HuH-7.5 (cell line): Measurements from ENCODE around the gene ETV1.

ENCODE experiments used
- DNase-seq: peaks from one replicate; pipeline ENCODE4 v3.0.0; 2011; ENCODE audit warnings: low spot score

Gene ETV1

DNA sequence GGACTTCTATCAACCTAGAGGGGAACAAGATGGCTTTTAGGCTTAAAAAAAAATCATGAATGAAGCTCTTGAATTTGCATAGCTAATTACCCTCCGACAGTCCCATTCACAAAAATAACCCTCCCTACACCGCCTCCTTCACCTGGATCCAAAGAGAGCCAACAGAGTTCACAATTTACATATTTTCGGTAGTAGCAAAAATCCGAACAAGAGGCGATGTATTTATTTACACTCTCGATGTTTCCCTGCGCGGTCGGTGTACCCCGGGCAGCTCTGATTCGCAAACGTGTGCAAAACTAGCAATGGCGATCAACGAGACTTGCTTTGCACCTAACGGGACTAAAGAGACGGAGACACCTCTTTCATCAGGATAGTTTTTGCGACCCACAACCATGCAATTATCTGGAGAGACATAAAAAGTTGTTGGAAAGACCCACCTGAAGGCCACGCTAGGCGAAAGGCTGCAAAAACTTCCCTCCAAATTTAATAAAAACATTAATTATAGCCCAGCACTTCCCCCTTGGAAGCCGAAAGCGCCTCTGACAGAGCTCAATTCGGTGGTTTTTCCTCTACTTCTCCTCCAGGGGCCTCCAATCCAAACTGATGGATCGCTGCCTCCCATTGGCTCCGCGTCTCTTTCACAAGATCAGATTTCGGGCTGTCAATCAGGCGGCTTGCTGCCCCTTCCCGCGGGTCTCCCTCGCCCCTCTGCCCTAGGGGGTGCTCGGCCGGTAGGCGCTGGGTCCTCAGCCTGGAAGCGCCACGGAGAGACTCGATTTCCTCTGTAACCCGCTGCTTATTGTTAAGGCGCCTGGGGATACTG lies at the start of gene ETV1:
Gene ETV1 (minus strand): TSS at position 541 of the 823 bp plus-strand sequence. CDS start 614 bp downstream, outside the sequence.
- DNase-seq: peak; percentile 51

DNA sequence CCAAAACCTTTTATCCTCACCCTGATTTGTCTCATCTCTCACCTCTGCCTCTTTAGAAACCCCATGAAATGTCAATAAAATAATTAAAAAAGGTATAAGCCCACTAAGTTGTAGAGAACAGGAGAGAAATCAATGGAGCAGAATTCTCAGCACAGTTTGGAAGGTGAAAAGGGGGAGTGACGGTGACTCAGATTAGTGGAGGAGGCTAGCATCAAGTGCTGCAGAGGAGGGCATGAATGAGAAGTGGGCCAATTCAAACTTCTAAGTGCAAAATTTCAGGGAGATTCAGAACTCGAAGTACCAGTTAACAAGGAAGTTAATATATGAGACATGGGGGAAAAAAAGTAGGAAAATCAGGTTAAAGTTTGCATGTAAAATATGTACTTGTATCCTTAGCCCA lies 34.9 kb upstream of the ETV1 start:
- no peak for DNase-seq

DNA sequence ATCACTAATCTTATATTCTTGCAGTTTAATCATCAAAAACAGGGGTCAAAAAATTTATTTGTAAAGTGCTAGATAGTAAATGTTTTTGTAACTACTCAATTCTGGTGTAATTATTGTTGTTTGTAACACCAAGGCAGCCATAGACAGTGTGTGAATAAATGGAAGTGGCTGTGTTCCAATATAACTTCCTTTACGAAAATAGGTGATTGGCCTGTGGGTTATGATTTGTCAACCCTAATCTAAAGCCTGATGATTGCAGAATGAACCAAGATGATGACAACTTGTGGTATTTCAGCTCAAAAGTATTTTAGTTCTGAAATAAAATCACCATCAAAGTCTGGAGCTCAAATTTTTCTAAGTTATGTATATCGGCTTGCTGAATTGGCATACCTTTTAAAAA lies 34.4 kb upstream of the ETV1 start:
- DNase-seq: no peak

DNA sequence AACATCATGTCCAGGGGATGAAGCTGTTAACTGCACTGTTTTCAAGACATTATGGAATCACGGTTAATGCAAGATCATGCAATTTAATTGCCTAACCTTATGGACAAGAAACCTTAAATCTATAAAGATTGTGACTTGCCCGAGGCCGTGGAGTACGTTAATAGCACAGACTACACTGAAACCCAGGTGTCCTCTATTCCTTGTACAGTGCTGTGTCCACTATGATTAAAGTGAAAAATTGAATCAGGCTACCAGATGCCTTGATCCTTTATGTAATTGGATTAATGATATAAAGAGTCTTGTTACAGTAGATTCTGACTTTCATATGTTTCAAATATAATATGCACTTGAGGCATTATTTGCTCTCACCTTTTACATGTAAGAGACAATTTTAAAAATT lies 33.9 kb upstream of the ETV1 start:
- DNase-seq: no peak

DNA sequence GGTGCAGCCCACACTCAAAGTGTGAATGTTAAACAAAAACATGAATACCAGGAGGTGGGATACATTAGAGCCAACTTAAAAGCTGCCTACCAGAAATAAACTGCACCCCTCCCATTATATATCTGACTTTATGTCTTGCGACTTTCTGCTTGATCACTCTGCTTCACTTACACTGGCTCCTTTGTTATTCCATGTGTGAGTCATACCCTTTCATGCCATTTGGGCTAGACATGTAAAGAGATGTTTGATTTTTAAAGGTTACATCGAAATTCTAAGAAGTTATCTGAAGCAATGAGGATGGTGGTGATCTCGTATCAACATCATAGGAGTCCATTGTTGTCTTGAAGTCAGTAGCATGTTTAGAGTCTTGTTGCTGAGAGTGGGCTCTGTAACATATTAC lies 31.6 kb upstream of the ETV1 start:
- no peak for DNase-seq

DNA sequence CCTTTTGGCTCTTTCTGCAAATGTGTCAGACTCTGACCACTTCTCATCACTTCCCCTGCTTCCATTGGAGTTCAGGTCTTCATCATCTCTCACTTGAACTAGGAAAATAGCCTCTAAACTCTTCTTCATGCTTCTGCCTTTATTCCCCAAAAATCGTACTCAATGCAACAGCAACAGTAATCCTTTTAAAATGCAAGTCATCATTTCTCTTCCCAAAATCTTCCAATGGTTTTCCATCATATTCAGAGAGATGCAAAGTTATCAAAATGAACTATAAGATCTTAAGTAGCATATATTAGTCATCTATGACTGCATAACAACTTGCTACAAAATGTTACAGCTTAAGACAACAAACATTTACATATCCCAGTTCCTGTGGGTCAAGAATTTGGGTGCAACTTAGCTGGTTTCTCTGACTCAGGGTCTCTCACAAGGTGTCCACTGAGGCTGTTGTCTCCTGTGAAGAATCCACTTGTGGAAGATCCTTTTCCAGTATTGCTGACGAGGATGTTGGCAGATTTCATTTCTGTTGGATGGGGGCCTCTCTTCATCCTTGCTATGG lies 31.0 kb upstream of the ETV1 start:
- DNase-seq: no peak

DNA sequence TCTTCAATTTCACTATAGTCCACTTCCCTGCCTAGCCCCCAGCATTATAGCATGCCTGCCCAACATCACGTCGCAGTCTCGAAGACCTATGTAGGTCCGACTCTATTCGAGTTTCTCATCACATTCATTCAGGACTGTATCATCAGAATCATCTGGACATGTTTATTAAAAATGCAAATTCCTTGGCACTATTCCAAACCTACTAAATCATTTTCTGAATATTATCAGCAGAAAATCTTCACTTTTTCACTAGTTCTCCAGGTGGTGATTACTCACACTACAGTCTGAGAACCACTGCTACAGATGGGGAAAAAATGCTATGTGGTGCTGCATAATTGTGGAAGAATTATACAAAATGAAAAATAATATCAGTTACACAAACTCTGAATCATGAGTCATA lies 29.3 kb upstream of the ETV1 start:
- no peak for DNase-seq

DNA sequence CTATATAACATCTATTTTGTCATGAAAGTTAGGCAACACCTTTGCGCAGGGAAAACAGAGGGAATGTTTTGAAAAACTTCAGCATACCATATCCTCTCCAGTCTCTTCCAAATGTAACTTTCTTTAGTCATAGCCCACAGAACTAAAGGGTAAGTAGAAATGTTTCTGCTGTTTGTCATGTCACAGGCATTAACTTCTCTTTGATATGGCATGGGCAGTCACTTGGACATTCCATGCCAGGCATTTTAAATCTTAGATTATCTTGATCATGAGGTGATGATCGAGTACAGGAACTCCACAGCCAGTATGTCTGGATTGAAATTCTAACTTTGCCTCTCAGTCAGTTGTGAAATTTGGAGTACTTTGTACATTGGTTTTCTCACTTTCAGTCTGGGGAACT lies 27.5 kb upstream of the ETV1 start:
- no peak for DNase-seq

DNA sequence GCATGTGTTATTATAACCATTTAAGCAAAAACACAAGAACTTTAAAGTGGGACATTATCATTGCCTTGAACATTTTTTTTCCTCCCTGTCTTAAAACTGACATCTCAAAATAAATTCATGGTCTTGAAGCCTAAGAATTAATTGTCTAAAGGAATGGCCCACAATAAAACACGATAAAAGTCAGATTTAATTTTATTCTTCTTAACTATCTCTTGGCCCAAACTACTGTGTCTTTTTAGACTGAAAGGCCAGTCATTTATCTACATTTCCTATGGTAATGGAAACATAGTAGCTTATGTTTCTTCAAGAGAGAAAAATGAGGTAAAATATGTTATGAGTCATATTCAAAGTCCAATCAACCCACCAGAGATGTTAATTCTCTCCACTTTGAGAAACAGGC lies 24.4 kb upstream of the ETV1 start:
- DNase-seq: no peak

DNA sequence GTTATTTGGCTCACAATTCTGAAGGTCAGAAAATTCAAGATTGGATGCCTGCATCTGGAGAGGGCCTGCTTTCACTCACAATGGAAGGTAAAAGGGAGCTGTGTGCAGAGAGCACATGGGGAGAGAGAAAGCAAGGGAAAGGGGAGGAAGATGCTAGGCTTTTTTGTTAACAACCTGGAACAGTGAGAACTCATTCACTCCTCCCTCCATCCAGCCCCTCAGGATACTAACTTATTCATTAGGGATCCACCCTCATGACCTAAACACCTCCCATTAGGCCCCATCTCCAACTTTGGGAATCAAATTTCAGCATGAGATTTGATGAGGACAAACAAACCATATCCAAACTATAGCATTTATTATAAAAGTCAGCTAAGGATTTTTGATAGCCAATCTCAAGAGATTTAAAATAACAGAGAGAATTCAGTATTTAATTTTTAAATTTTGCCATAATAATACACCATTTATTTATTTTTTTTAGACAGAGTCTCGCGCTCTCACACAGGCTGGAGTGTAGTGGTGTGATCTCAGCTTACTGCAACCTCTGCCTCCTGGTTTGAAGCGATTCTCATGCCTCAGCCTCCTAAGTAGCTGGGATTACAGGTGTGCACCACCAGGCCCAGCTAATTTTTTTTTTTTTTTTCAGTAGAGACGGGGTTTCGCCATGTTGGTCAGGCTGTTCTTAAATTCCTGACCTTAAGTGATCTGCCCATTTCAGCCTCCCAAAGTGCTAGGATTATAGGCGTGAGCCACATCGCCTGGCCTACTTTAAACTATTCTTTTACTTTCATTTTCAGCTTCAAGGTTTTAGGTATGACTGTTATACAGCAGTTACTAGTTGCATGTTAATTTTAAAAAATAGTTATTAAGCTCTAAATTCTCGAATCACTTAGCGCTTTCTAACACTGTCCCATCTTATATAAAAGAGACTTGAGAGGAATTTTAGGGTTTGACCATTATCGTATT lies 20.3 kb upstream of the ETV1 start:
- DNase-seq: no peak

DNA sequence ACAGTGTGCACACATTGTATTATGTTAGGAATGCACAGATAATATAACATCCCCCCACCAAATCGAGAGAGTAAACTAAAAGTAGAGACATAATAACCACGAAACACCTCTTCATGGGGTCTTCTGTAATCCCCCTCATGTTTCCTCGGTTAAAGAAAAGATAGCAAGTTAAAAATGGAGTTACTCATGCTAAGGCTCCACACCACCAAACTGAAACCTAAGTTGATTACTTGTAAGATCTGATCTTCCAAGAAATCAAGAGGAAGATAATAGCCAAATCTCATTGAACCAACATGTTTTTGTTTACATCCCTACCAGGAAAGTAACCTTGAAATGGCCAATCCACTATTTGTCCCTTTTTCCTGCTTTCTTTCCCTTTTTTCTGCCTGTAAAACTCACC lies 11.7 kb upstream of the ETV1 start:
- no peak for DNase-seq

DNA sequence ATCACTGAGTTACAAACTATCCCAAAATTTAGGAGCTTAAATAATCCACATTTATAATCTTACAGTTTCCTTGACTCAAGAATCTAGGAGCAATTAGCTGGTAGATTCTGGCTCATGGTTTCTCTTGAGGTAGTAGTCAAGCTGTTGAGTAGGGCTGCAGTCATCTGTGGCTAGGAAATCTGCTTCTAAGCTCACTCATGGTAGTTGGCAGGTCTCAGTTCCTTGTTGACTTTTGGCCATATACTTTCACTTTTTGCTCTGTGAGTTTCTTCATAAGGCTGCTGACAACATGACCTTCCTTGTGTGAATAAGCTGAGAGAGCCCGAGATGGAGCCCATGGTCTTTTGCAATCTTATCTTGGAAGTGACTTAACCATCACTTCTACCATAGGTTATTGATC lies 10.8 kb upstream of the ETV1 start:
- no peak for DNase-seq

DNA sequence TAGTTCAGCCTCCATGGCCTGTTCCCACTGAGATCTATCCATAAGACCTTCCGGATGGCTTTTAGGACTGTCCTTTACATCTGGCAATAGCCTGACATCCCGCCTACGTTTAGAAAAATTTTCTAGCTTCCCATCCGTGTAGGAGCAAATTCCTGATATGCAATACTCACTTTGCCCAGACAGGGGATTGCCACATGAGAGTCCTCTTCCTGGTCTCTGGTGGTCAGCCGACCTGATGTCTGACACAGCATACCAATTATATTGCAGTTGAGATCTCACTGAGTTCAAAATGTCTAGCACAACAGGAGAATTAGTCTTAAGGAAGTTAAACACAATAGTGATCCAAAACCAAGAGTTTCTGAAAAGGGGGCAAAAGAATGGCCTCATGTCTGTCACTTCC lies 9.4 kb upstream of the ETV1 start:
- no peak for DNase-seq

DNA sequence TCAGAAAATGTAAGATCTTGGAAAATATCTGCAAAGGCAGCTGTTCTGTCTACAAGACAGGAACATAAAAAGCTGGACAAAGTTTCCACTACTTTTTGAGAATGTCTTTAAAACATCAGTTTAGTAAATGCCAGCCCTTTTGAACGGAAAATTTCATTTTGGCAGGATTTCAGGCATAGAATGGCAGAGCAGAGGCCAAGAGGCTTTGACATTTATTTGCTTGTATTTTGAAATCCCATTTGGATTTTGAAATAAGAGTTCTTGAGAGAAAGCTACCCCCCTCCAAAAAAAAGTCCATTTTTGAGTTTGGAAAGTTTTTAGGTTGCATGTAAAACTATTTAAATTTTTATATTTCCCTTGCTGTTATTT lies 3.1 kb upstream of the ETV1 start:
- DNase-seq: no peak

DNA sequence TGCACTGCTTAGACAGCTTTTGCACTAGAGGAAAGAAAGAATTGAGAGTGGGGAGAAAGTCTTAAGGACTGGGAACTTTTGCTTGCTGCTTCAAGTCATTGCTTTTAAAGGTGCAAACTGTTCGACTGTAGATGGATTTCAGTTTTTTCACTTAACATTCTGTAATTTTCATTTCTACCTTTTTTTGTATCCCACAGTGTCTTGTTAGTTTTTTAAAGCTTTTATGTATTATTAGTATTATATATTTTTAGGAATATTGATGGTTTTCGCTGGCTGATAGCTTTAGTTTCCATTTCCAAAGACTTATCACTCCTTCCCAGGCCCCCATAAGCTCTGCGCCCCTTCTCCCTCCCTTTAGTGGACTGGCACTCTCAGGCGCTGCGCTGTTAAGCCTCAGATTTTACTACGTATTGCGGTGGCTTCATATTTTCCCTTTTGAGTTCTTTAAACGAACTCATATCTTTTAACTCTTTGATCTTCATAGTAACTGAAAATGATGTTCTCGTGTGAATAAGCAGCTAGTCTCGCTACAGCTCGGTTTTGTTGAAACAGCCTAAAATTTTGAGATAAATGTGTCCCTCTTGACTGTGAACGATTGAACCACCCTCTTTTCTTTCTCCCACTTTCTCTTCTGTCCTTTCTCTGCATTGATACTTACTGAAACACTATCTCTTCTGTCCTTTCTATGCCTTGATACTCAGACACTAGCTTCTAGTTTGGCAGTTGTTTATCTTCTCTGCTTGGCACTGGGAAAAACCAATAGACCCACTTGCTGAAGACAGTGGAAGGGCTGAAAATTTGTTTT lies 2.5 kb upstream of the ETV1 start:
- DNase-seq: no peak

DNA sequence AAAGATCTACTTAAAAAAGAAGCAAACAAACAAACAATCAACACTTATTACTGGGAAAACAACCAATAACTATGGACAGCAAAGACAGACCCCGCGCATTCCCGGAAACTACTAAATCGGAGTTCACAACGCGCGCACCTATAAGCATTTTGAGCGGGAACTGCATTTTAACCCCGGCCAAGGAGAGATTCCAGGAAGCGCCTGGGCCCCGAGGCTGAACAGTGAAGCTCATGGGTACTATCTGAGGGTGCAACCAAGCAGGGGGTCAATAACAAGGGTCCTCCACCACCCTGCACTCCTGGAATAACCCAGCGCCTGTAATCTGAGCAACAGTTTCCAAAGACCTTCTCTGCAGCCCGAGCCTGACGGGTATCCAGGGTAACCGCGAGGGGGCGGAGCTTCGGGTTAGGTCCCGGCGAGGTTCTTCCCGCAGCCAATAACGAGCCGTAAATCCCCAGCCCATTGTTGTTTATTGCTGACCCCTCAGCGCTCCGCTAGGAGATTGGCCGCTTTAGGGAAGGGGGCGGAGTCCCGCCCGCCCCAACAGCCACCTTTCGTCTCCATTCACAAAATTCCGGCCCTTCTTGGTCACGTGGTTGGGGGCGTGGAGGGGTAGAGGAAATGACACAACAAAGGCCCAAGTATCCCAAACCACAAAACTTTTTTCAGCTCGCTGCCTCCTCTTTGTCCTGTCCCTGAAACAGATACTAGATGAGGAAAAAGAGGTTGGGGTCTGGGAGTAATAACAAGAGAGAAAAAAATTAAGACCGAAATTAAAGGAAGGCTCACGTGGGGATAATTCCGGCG lies 1.7 kb upstream of the ETV1 start:
- peak; percentile 76 for DNase-seq

DNA sequence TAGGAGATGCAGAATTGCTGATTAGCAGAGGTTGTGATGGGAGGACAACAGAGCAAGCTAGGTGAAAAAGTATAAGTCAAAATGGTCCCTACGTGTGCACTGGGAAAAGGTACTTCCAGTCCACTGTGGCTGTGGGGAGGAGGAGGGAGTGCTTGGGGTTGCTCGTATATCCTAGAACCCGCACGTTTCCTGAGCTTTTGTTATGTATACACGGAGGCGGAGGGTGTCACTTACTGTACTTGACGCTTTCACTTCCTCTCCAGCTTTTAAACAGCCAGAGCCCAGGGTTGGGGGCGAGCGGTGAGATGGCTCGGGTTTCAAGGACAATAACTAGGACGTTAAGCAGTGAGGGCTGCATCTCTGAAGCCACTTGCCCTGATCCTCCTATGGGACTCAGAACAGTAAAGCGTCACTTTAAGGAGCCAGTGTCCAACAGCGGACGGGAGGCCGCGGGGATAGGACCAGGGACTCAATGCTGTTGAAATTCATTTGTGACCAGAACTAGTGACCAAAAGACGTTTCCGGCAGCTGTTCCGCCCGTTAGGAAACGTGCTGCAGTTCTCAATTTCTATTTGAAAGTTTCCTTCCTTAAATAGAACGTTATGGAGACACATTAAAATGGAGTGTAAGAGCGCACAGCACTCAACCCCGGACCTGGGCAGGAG lies 985 bp upstream of the ETV1 start:
- DNase-seq: no peak

DNA sequence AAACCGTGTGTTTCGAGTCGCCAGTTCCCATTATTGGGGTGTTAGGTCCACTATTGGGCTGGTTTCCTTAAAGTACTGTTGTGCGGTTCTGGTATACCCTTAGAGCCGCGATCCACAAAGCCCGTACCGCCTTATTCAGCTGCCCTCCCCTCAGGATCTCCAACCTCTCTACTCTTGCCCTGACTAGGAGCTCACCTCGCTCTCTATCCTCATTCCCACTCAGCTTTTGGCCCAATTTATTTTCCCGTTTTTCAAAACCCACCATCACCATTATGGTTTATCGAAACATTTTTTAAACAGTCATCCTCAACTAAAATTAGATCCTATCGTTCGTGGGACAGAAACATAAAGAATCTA lies 461 bp upstream of the ETV1 start:
- DNase-seq: no peak

DNA sequence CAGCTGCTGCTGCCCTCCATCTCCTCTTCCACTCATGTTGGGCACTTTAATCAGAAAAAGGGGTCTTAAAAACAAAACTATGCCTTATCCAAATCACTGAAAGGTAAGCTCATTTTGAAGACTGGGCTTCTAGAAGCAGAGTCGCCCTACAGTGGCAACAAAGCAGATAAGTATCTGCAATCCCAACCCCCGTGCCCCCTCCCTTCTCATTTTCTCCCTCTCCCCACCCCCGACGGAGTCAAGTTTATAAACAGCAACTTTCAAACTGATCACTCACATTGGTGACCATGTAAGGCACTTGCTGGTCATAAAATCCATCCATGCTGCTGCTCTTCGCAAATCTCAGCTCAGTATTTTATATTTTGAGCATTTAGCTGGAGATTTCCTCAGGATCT lies 738 bp downstream of the ETV1 start:
- DNase-seq: no peak

DNA sequence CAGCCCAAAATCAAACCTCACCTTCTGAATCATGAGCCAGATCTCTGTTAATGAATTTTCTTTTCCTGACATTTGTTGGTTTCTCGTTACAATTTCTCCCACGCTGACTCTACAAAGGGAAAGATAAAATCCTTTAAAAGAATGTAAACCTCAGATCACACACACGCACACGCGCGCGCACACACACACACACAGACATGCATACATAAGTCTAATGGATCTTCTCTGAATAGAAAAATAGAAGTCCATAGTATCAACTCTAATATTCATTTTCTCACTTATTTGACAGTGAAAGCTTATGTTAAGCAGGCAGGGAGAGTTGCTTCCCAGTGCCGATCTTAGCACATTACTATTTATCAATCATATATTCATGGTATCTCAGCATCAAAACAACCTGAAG lies 1.4 kb downstream of the ETV1 start:
- DNase-seq: no peak

DNA sequence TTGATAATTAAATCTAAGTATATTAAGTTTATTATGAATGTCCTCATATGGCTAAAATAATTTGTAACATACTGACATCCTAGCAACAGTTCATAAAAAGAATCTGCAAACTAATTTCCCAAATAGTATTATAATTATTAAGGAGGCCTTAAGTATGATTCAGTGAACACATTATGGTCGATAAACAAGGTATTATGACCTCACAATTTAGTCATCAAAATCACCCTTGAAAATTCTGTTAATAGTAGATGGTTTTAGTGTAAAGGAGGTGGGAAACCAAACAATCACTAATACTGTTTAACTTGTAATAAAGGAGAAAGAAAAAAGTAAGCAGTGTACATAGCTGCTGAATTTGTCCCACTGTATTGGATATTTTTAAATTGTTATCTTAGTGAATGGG lies 2.1 kb downstream of the ETV1 start:
- no peak for DNase-seq
